H1 (cell line): ENCODE results near the gene DYRK2. TPM values are rescaled to one million over a fixed set of nuclear protein-coding genes. Genes with fewer than 3 reads are reported as not detected.

Experiments used
- CTCF ChIA-PET: fragments of 300-600 bp; sonication (Branson Sonifier 250); formaldehyde crosslinking; loops from one replicate; lab custom pipeline; 2021; ENCODE audit not compliant: partially characterized antibody; lab: Charles Lee
- POLR2A ChIA-PET: fragments of 300-600 bp; sonication (Branson Sonifier 250); formaldehyde crosslinking; loops from one replicate; lab custom pipeline; 2021; ENCODE audit warnings: inconsistent platforms; ENCODE audit not compliant: partially characterized antibody; lab: Charles Lee
- DNase-seq, 2 experiments: peaks; one replicate each; pipeline versions ENCODE4 v3.0.0 to v3.0.0-alpha.2; 2010 to 2022; ENCODE audit warnings: low spot score in 2 of 2, low read depth in 1 of 2, mixed read lengths in 1 of 2
- FAIRE-seq: peaks from 2 replicates; lab custom pipeline; 2011; peaks lifted over from hg19 to GRCh38; lab: Jason Lieb, UNC
- H2AFZ ChIP-seq: 2 replicates; pipeline ENCODE4 v1.8.1; 2012; ENCODE audit warnings: low read length, inconsistent platforms
- H2AK5ac ChIP-seq: 2 replicates; pipeline ENCODE4 v1.6.1; 2013; ENCODE audit warnings: low read depth, low read length
- H2BK120ac ChIP-seq: replicated peaks from 2 replicates; pipeline ENCODE3; 2013; ENCODE audit warnings: low read depth, low read length, inconsistent platforms
- H2BK12ac ChIP-seq: 2 replicates; pipeline ENCODE4 v1.6.1; 2013; ENCODE audit warnings: low read depth, low read length
- H2BK15ac ChIP-seq: 2 replicates; pipeline ENCODE4 v1.6.1; 2013; ENCODE audit warnings: low read length
- H2BK20ac ChIP-seq: 2 replicates; pipeline ENCODE4 v1.6.1; 2013; ENCODE audit warnings: low read length
- H2BK5ac ChIP-seq: 2 replicates; pipeline ENCODE4 v1.6.1; 2013; ENCODE audit warnings: low read depth, low read length
- H3K14ac ChIP-seq: 2 replicates; pipeline ENCODE4 v1.6.1; 2013; ENCODE audit warnings: inconsistent platforms; ENCODE audit not compliant: insufficient read length
- H3K18ac ChIP-seq: 2 replicates; pipeline ENCODE4 v1.6.1; 2013; ENCODE audit warnings: low read length; ENCODE audit errors: extremely low read depth
- H3K23ac ChIP-seq: 2 replicates; pipeline ENCODE4 v1.6.1; 2013; ENCODE audit warnings: inconsistent platforms; ENCODE audit not compliant: insufficient read length
- H3K23me2 ChIP-seq: 2 replicates; pipeline ENCODE4 v1.6.1; 2013; ENCODE audit warnings: low read depth, low read length
- H3K27ac ChIP-seq: 2 replicates; pipeline ENCODE4 v1.6.1; 2011; ENCODE audit warnings: low read depth, low read length, inconsistent platforms
- H3K27me3 ChIP-seq, 4 experiments: replicated peaks in 1 of 4; 1 replicate in 1 of 4; 2 replicates in 3 of 4; pipeline versions ENCODE4 v1.6.1 to v1.8.1; 2011 to 2013; ENCODE audit warnings: low read length in 3 of 4, mild to moderate bottlenecking in 3 of 4, inconsistent platforms in 2 of 4, mixed read lengths in 2 of 4, moderate library complexity in 1 of 4; ENCODE audit not compliant: control insufficient read depth in 3 of 4, insufficient read depth in 3 of 4; ENCODE audit errors: extremely low read depth in 1 of 4
- H3K36me3 ChIP-seq, 4 experiments: 2 replicates each; pipeline versions ENCODE4 v1.6.1 to v1.8.1; 2011 to 2013; ENCODE audit warnings: mild to moderate bottlenecking in 4 of 4, low read length in 3 of 4, moderate library complexity in 2 of 4, control low read depth in 1 of 4, inconsistent platforms in 1 of 4; ENCODE audit not compliant: insufficient read depth in 4 of 4, control insufficient read depth in 2 of 4
- H3K4ac ChIP-seq: replicated peaks from 2 replicates; pipeline ENCODE3; 2013; ENCODE audit warnings: low read length, low read depth, mixed read lengths, inconsistent platforms; ENCODE audit not compliant: insufficient read length
- H3K4me1 ChIP-seq, 4 experiments: replicated peaks in 1 of 4; 1 replicate in 1 of 4; 2 replicates in 3 of 4; pipeline versions ENCODE4 v1.6.1 to v1.8.1; 2011 to 2013; ENCODE audit warnings: low read length in 3 of 4, inconsistent platforms in 2 of 4, mixed read lengths in 1 of 4; ENCODE audit not compliant: insufficient read depth in 4 of 4, control insufficient read depth in 3 of 4
- H3K4me2 ChIP-seq, 2 experiments: 2 replicates each; pipeline versions ENCODE4 v1.6.1 to v1.8.1; 2011 to 2013; ENCODE audit warnings: low read depth in 2 of 2, low read length in 2 of 2, control low read depth in 1 of 2, inconsistent platforms in 1 of 2, mild to moderate bottlenecking in 1 of 2; ENCODE audit not compliant: insufficient read depth in 1 of 2
- H3K4me3 ChIP-seq, 4 experiments: fragments of 200-600, 300-600 bp in 1 of 4; sonication (generic), shearing (Covaris generic), sonication (Bioruptor Twin) in 1 of 4; 2 replicates each; pipeline versions ENCODE4 v1.5.1 to v1.8.1; 2011 to 2016; ENCODE audit warnings: low read length in 4 of 4, low read depth in 3 of 4, control low read depth in 2 of 4, inconsistent platforms in 2 of 4, mild to moderate bottlenecking in 2 of 4, mixed read lengths in 1 of 4, moderate library complexity in 1 of 4; ENCODE audit not compliant: insufficient read depth in 2 of 4; ENCODE audit errors: extremely low read depth in 1 of 4
- H3K56ac ChIP-seq: replicated peaks from 2 replicates; pipeline ENCODE3; 2013; ENCODE audit warnings: low read depth, mild to moderate bottlenecking, mixed read lengths, low read length, inconsistent platforms; ENCODE audit not compliant: insufficient read length
- H3K79me1 ChIP-seq: 2 replicates; pipeline ENCODE4 v1.6.1; 2013; ENCODE audit warnings: low read depth, low read length, control low read depth
- H3K79me2 ChIP-seq, 2 experiments: 2 replicates each; pipeline versions ENCODE4 v1.6.1 to v1.8.1; 2012 to 2013; ENCODE audit warnings: low read length in 2 of 2, mild to moderate bottlenecking in 2 of 2, inconsistent platforms in 1 of 2; ENCODE audit not compliant: insufficient read depth in 2 of 2, control insufficient read depth in 1 of 2
- H3K9ac ChIP-seq, 4 experiments: replicated peaks in 1 of 4; 1 replicate in 1 of 4; 2 replicates in 3 of 4; pipeline versions ENCODE4 v1.6.1 to v1.8.1; 2011 to 2013; ENCODE audit warnings: low read depth in 3 of 4, low read length in 3 of 4, control low read depth in 2 of 4, mild to moderate bottlenecking in 2 of 4, moderate library complexity in 2 of 4, inconsistent platforms in 1 of 4; ENCODE audit errors: extremely low read depth in 1 of 4
- H3K9me3 ChIP-seq, 2 experiments: 2 replicates each; pipeline versions ENCODE4 v1.6.1 to v1.8.1; 2012 to 2013; ENCODE audit warnings: mild to moderate bottlenecking in 2 of 2, moderate library complexity in 2 of 2, control low read depth in 1 of 2, inconsistent platforms in 1 of 2, low read depth in 1 of 2, low read length in 1 of 2, mixed read lengths in 1 of 2; ENCODE audit not compliant: insufficient read depth in 2 of 2
- H4K20me1 ChIP-seq, 2 experiments: replicated peaks in 1 of 2; 2 replicates each; pipeline versions ENCODE3 to v1.8.1; 2011 to 2013; ENCODE audit warnings: inconsistent platforms in 2 of 2, low read length in 2 of 2, mild to moderate bottlenecking in 1 of 2; ENCODE audit not compliant: insufficient read depth in 2 of 2, control insufficient read depth in 1 of 2
- H4K5ac ChIP-seq: 2 replicates; pipeline ENCODE4 v1.6.1; 2013; ENCODE audit warnings: low read length, low read depth, mixed read lengths, inconsistent platforms; ENCODE audit not compliant: insufficient read length
- H4K8ac ChIP-seq: 2 replicates; pipeline ENCODE4 v1.8.0; 2013; ENCODE audit warnings: mild to moderate bottlenecking, moderate library complexity, low read length, inconsistent platforms; ENCODE audit not compliant: insufficient read depth; ENCODE audit errors: extremely low read depth
- H4K91ac ChIP-seq: replicated peaks from 2 replicates; pipeline ENCODE3; 2013; ENCODE audit warnings: low read length, mixed read lengths, inconsistent platforms; ENCODE audit not compliant: insufficient read length
- BCL11A ChIP-seq, 2 experiments: IDR thresholded peaks; one replicate each; pipeline ENCODE4 v1.6.1; 2011; ENCODE audit warnings: low read depth in 2 of 2, low read length in 2 of 2, mild to moderate bottlenecking in 2 of 2
- EP300 ChIP-seq, 2 experiments: IDR thresholded peaks; 1 replicate in 1 of 2; 2 replicates in 1 of 2; pipeline ENCODE4 v1.6.1; 2011 to 2012; ENCODE audit warnings: low read depth in 2 of 2, low read length in 2 of 2, mild to moderate bottlenecking in 2 of 2, borderline replicate concordance in 1 of 2, inconsistent platforms in 1 of 2, moderate library complexity in 1 of 2
- HDAC2 ChIP-seq, 2 experiments: fragments of 300-600 bp in 1 of 2; sonication (generic) in 1 of 2; IDR thresholded peaks; 2 replicates each; pipeline ENCODE4 v1.6.1; 2011 to 2012; ENCODE audit warnings: low read depth in 2 of 2, low read length in 2 of 2, mild to moderate bottlenecking in 2 of 2, moderate library complexity in 2 of 2, borderline replicate concordance in 1 of 2, inconsistent platforms in 1 of 2
- JUND ChIP-seq: IDR thresholded peaks from 2 replicates; pipeline ENCODE4 v1.6.1; 2011; ENCODE audit warnings: mild to moderate bottlenecking, improper control_type of control experiment, low read length
- POLR2A ChIP-seq, 2 experiments: IDR thresholded peaks; 1 replicate in 1 of 2; 2 replicates in 1 of 2; pipeline ENCODE4 v1.6.1; 2011; ENCODE audit warnings: low read depth in 2 of 2, low read length in 2 of 2, mild to moderate bottlenecking in 2 of 2; ENCODE audit errors: control extremely low read depth in 1 of 2
- RAD21 ChIP-seq, 2 experiments: IDR thresholded peaks in 1 of 2; conservative IDR thresholded peaks in 1 of 2; 2 replicates each; pipeline ENCODE4 v1.6.1; 2011; ENCODE audit warnings: low read depth in 2 of 2, low read length in 2 of 2, improper control_type of control experiment in 1 of 2, inconsistent platforms in 1 of 2, mild to moderate bottlenecking in 1 of 2, moderate library complexity in 1 of 2
- RBBP5 ChIP-seq: IDR thresholded peaks from 2 replicates; pipeline ENCODE4 v1.7.1; 2012; ENCODE audit warnings: low read depth, mild to moderate bottlenecking, inconsistent platforms, low read length, moderate library complexity, borderline replicate concordance
- SRF ChIP-seq: IDR thresholded peaks from 2 replicates; pipeline ENCODE4 v1.6.1; 2011; ENCODE audit warnings: mild to moderate bottlenecking, low read depth, low read length, moderate library complexity
- TBP ChIP-seq: IDR thresholded peaks from 2 replicates; pipeline ENCODE4 v1.6.1; 2011; ENCODE audit warnings: low read depth, low read length, improper control_type of control experiment
- WGBS, 2 experiments: shearing (Covaris generic) in 1 of 2; methylation state at CpG; one replicate each; pipeline versions ENCODE4 v1.1.6 to v1.1.7; 2013 to 2015; ENCODE audit warnings: low lambda C conversion rate in 2 of 2, mixed read lengths in 2 of 2, inconsistent platforms in 1 of 2, low coverage in 1 of 2, missing lambda C conversion rate in 1 of 2; ENCODE audit not compliant: insufficient replicate concordance in 2 of 2, insufficient coverage in 1 of 2, insufficient read length in 1 of 2; ENCODE audit errors: extremely low coverage in 1 of 2, missing lambda C conversion rate in 1 of 2; 5-methylcytosine and 5-hydroxymethylcytosine counted together
- polyA plus RNA-seq, 7 experiments: library from polyadenylated mRNA; depleted of rRNA in 3 of 7; stranded (reverse) in 5 of 7; unstranded in 2 of 7; fragments of >200 nt in 5 of 7; fragments of 200-250 nt in 2 of 7; gene quantifications; 1 replicate in 5 of 7; 2 replicates in 1 of 7; 4 replicates in 1 of 7; pipeline versions ENCODE4 v1.2.1 to v1.2.3, GENCODE V29; 2011 to 2013; ENCODE audit warnings: missing spikeins in 2 of 7, mixed read lengths in 2 of 7
- total RNA-seq: library from RNA; stranded (reverse); fragmentation: NEBNext Ultra II Directional; extraction: Animal tissue kit (Norgen Biotek cat#: 25700); gene quantifications from 2 replicates; pipeline ENCODE4 v1.2.1, GENCODE V29; 2021
- TF ChIP-seq, protein P1 (sequence below): IDR thresholded peaks from 2 replicates; pipeline ENCODE4 v1.6.1; 2011; ENCODE audit warnings: low read length, improper control_type of control experiment

Gene DYRK2
- total and polyA plus RNA-seq, 2 of the 8 experiments (the other 6 are each of a cell fraction or from before 2014, with no cell fraction given): 11.2 to 31.6 TPM

- Histone ChIP-seq H2BK20ac (no peak overlapping the region), H3K18ac (no peak overlapping the region), H2BK120ac (no peak overlapping the region), H3K23me2 (peaks cover 13% of the 10 kb centered on the region), H4K91ac (no peak overlapping the region), H3K9ac (peak overlapping the region in 1 of 4 experiments; percentile 44; a peak in 1 of 7 replicates), H3K4me1 (peaks cover 3 to 14% (median 11%) of the 10 kb centered on the region in 4 experiments; a peak in 5 of 7 replicates), H3K14ac (no peak overlapping the region), H3K23ac (no peak overlapping the region), H3K27ac (no peak overlapping the region), H2AFZ (no peak overlapping the region), H2BK5ac (no peak overlapping the region), H3K79me1 (peaks cover 13% of the 10 kb centered on the region), H4K8ac (no peak overlapping the region), H3K4ac (no peak overlapping the region), H4K20me1 (peaks cover 14 to 18% of the 10 kb centered on the region in 2 experiments), H2BK15ac (no peak overlapping the region), H2AK5ac (no peak overlapping the region), H3K4me3 (peak overlapping the region; percentile 79 to 99 (median 92); a peak in 5 of 8 replicates), H2BK12ac (no peak overlapping the region), H3K4me2 (peak overlapping the region; percentile 85 to 93), H3K27me3 (no peaks in the 10 kb centered on the region), H3K79me2 (peaks cover 35 to 71% of the 10 kb centered on the region in 2 experiments), H4K5ac (no peak overlapping the region), H3K56ac (no peak overlapping the region), H3K9me3 (no peaks in the 10 kb centered on the region), H3K36me3 (peaks cover 0 to 10% (median 0%) of the 10 kb centered on the region in 4 experiments; a peak in 2 of 8 replicates)
- no peak for DNase-seq
- ChIA-PET CTCF (interaction anchor here (1.5 to 2.2 kb wide), 2 partner anchors 291 to 295 kb away, joined by 4 to 8 read pairs; no protein-coding TSS in a partner anchor), POLR2A (interaction anchor here (0.7 to 1.0 kb wide), 2 partner anchors 13 to 243 kb away, joined by 3 read pairs; no protein-coding TSS in a partner anchor)
- 54% methylated on average over 5 of the region's 5 CpGs; no CpG with 5 or more reads in 1 of the 2 experiments for WGBS, 2 experiments
- no peak for FAIRE-seq
- no peak for TF ChIP-seq BCL11A (IDR thresholded peaks at IDR 0.05; ENCODE audit: low read depth in 2 of 2, low read length in 2 of 2)
- no peak for TF ChIP-seq POLR2A (IDR thresholded peaks at IDR 0.05; ENCODE audit: control extremely low read depth in 1 of 2, low read depth in 2 of 2, low read length in 2 of 2)
- TF ChIP-seq, protein P1, sequence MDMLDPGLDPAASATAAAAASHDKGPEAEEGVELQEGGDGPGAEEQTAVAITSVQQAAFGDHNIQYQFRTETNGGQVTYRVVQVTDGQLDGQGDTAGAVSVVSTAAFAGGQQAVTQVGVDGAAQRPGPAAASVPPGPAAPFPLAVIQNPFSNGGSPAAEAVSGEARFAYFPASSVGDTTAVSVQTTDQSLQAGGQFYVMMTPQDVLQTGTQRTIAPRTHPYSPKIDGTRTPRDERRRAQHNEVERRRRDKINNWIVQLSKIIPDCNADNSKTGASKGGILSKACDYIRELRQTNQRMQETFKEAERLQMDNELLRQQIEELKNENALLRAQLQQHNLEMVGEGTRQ: no peak
- TF ChIP-seq RBBP5: no peak
- peak; percentile 43 to 50 for TF ChIP-seq RAD21 (IDR thresholded peaks at IDR 0.05 in 1 of 2, conservative IDR thresholded peaks at IDR 0.05 in 1 of 2; ENCODE audit: low read depth in 2 of 2, low read length in 2 of 2)
- TF ChIP-seq SRF: no peak
- no peak for TF ChIP-seq JUND
- no peak for TF ChIP-seq TBP
- TF ChIP-seq HDAC2 (IDR thresholded peaks at IDR 0.05; ENCODE audit: borderline replicate concordance in 1 of 2, low read depth in 2 of 2, low read length in 2 of 2): no peak
- TF ChIP-seq EP300 (IDR thresholded peaks at IDR 0.05; ENCODE audit: borderline replicate concordance in 1 of 2, low read depth in 2 of 2, low read length in 2 of 2): no peak
These were observed 2.7 kb downstream of the DYRK2 start for GRCh38 chr12:67651132-67651695.
